Raji (cell line): ENCODE measurements around the gene MSI2.

Experiments used
- POLR2A ChIP-seq: IDR thresholded peaks from 2 replicates; pipeline ENCODE4 v1.6.1; 2011; ENCODE audit warnings: low read depth, low read length, control low read depth; ENCODE audit not compliant: insufficient read depth

The MSI2 gene

DNA sequence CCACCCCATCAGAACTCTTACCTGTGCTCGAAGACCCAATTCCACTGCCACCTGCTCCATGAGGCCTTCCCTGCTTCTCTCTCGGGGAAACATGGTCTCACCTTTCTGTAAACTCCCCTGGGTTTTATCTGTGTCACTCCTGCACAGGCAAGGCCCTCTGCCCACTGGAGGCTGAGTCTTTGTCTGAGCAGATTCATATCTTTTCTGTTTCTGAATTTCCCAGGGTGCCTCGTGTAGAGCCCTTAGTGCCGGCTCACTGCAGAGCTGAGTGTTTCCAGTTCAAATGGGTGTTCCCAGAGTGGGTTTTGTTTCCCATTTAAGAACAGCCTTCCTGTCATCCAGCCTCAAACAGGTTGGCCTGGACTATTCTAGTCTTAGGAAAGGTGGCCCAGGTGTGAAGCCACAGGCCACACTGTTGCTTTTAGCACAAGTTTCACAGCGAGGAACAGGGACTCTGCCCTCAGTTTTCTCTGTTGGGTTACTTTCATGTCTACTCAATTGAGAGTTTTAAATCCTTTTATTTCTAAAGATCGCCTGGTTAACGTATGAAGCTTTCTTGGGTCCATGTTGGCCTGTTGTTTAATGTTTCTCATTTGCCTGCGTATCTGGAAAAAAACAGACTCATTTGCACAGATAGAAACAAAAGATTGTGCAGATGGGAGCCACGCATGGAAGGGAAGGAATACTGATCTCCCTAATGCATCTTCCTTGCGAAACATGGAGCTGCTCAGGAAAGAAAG, 228.7 kb downstream of the MSI2 start:
- no peak for TF ChIP-seq POLR2A

DNA sequence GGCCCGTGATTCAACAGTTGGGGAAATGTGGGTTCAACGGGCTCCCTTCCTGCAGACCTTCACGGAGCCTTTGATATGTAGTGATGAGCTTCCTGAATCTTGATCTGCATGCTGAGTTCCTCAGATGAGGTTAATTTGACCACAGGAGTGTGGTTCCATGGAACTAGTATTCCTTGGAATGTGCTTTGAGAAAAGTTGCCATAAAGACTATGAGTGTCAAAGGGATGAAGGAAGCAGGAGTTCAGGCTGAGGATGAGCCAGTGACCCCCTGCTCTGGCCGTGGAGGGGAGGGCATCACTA, 229.2 kb downstream of the MSI2 start:
- TF ChIP-seq POLR2A: no peak

DNA sequence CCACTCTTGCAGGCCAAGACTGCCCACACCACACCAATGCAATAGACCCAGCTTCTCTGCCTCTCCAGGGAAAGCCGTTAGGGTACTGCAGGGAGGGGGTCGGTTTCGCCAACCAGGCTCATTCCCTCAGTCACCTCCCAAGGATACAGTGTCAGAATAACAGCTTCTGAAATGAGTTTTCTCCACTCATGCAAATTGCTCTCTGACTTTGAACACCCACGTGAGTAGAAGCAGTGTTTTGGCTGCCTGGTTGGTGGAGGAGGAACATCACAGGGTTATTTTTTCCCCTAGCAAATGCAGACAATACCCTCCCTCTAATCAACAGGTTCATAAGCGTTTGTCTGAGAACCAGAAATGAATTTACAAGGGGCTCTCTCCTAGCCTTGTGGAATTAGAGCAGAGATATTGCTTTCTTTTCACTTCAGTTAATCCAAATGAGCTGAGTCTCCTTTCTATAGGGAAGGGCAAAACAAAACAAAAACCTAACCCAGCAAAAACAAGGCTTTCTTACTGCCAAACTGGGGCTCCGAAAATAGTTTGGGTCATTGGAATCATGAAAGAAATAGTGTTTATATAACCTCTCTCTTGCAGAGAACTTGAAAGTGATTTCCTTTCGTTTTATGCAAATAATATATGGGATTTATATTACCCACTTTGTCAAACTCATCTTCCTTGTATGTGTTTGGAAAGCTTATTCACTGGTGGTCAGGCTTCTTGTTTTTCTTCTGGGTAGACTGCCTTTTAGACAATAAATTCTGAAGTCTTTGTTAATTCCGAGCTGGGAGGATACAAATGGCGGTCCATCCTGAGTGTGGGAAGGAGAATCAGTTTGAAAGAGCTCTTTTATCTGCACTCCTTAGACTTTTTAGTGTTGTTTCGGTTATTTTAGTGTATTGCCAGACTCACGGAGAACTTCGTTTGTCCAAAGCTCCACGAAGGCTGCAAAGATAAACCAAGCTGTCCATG, 229.9 kb downstream of the MSI2 start:
- no peak for TF ChIP-seq POLR2A

DNA sequence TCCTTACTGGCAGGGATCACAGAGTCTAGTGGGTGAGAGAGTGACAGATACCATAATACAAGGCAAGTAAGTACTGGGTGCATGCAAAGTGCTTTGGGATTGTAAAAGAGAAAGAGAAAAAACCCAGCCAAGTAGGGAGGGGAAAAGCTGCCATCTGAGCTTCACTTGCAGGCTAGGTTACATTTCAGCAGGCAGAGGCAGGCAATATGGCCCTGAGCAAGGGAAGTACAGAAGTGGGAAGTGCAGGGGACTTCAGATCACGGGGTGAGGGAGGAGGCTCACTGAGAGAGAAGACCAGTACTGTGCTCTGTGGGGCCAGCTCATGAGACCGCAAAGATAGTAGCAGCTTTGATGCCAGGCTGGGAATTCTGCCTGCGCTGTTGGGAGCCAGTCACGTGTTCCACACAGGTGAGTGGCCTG, 230.6 kb downstream of the MSI2 start:
- no peak for TF ChIP-seq POLR2A

DNA sequence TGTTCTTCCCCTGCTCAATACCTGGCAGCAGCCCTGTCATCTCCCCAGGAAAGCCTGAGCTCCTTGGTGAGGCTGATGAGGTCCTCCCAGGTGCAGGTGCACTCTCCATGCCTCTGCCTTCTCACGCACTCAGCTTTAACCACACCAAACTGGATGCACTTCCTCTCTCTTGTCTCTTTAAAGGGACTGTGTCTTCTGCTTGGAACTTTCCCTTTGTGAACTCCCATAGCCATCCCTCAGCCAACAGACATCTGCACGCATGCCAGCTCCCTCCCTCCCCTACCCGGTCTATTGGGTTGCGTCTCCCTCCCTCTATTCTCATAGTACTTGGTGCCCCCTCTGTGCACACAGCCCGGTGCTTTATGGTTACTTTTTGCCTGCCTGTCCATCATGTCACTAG, 231.2 kb downstream of the MSI2 start:
- TF ChIP-seq POLR2A: no peak

DNA sequence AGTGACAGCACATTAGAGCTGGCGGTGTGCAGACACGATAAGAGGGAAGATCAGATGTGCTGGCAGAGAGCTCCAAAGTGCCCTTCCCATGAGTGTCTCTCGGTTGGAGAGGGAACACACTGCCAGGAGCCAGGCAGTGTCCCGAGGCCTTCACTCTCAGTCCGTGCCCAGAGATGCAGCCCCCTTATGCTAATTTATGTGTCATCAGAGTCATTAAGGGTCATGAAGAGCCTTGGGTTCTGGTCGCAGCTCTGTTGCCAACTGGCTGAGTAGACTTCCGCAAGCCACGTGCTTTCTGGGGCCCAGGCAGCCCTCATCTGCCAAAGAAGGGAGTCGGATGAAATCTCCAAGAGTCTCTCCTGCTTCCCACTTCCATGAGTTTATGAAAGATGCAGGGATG, 232.5 kb downstream of the MSI2 start:
- TF ChIP-seq POLR2A: no peak

DNA sequence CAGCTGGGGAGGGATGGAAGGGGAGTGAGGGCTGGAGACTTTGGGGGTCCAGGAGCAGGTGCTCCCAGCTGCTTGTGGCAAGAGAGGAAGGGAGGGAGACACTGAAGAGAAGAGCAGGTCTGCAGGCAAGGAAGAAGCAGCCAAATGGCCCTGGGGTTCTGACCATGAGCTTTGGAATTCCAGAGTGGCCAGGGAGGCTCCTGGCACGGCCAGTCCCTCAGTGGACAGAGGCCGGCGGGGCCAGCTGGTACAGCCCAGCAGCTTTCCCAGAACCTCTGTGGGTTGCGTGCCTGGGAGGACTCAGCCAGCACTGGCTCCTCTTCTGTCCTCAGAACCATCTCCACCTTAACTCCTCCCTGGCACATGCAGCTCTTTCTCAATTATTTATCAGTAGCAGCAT, 233.0 kb downstream of the MSI2 start:
- no peak for TF ChIP-seq POLR2A

DNA sequence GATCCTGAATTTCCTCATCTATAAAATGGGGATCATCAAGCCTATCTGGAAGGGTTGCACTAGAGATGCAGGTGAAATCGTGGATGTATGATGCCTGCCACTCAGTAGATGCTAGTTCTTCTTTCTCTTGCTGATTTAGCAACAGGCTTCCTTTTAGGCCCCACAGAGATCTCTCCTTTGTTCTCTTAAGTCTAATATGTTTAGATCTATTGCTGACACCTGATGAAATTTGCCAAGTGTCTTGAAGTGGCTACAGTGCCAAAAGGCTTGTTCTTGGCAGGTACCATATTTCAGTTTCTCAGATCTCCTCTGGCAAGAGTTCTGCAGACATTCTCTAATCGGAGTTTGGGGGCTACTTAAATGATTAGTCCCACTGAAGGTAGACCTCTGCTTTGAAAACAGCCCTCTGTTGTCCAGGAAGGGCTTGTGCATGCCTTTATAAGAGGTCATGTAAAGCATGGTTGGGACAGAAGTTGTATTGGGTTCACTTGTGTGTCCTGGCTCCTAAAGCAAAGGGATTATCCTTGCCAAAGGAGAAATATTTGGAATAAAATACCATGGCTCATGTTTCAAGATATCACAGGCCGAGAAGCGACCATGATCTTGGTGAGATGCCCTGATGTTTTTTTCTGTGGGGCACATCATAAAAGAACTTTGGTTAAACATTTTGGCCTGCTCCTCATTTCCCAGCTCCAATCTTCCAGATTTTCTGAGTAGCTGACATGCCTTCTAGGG, 234.0 kb downstream of the MSI2 start:
- TF ChIP-seq POLR2A: no peak

DNA sequence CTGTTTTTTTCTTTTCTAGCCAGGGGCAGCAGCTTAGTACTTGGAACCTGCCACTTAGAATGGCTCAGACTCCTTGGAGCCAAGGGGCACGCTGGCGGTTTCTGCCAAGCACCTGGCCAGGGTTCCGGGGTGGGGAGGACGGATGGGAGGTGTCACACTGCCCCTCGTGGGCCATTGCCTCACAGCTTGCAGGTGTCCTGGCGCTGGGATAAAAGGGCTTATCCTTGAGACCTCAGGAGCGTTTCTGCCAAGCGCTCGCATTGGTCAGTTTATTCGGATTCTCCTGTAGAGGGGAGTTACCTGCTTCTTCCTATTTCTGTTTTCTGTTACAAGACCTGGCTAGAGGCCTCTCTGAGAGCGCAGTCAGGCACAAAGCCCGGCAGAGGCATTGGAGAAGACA, 234.6 kb downstream of the MSI2 start:
- TF ChIP-seq POLR2A: no peak

DNA sequence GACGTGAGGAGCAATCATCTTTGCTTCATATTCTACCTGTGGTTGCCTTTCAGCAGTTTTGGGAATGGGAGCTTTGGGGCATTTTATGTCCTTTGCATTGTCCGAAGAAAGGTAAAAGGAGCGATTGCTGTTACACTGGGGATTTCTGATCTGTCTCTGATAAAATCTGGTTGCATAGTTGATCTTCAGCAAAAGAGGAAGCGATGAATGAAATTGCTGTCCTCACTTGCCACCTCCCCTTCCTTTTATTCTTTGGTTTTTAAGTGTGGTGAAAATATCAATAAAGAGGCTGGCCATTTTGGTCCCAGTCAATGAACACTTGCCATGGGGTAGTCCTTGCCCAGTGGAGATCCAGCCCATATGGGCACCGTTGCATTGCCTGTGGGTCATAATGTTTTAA, 236.8 kb downstream of the MSI2 start:
- no peak for TF ChIP-seq POLR2A

DNA sequence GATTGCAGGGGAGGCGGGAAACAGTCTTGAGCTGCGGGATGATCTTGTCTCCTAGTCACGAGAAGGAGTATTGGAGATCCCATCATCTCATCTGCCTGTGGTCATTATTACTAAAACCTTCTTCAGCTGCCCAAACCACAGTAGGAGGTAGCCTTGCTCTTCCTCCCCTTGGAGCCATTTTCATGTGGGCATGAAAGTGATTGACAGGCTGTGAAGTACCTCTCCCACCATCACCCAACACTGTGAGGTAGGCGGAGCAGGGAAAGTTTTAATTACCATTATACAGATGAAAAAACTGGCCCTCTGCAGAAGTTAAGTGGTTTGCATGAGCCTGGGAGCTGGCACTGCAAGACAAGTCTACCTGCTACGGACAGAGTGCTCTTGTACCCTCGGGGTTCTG, 237.3 kb downstream of the MSI2 start:
- no peak for TF ChIP-seq POLR2A

DNA sequence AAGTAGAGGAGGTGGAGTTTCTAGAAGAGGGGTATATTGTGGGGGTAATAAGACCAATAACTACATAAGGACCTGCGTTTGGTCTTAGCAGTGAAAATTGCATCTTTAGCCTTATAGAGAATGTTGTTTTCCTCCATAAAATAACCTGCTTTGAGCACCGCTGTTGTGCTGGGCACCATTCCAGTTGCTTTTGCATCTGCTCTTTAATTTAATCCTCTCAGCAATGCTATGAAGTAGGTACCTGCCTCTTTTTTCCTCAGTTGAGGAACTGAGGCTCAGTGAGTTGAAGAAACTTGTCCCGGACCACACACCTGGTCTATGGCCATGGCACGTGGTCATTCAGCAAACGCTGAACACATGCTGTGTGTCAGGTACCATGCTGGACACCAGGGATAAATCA, 238.1 kb downstream of the MSI2 start:
- TF ChIP-seq POLR2A: no peak

DNA sequence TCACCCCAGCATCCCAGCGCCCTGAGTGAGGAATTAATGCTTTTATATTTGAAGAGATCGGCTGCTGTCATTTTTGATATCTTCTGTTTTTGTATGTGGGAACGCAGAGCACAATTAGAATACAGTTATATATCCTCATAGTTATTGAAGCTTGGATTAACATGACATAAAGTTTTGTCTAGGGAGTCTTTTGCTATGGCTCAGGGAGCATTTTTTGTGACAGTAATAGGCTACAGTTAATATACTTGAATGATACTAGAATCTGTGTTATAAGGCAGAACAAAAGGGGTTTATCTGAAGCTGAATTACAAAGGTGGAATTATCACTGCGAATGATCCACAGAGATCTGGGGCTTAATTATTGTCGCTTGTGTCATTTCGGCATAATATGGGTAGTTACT, 239.4 kb downstream of the MSI2 start:
- TF ChIP-seq POLR2A: no peak

DNA sequence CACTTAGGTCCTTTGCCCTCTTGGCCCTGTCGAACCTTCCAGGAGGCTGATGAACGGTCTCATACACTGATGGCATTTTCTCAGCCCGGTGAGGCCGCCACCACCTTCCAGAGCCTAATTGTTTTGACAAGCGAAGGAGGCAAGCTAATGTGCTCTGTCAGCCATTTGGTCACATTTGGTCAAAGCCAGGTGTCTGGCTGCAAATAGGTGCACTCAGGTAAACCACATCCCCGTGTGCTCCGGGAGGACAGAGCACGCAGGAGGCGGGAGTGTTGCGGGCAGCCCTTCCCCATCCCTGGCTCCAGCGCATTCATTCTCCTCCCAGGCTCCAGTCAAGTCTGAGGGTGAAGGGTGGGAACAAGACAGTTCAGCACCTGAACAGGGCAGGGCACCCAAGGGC, 240.1 kb downstream of the MSI2 start:
- no peak for TF ChIP-seq POLR2A

DNA sequence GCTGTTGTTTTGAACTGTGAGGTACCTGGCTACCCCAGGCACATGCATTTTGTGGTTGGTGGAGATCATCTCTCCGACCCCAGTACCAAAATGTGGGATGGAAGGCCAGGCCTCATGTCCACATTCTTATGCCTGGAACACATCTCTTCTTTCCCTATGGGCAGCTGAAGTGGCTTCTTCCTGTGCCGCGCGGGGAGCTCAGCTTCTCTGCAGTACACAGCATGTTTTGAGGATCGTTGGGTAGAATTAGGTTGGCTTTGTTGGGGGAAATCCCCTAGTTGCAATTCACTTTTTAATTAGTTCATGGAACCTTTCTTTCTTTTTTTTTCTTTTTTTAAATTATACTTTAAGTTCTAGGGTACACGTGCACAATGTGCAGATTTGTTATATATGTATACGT, 242.1 kb downstream of the MSI2 start:
- no peak for TF ChIP-seq POLR2A

DNA sequence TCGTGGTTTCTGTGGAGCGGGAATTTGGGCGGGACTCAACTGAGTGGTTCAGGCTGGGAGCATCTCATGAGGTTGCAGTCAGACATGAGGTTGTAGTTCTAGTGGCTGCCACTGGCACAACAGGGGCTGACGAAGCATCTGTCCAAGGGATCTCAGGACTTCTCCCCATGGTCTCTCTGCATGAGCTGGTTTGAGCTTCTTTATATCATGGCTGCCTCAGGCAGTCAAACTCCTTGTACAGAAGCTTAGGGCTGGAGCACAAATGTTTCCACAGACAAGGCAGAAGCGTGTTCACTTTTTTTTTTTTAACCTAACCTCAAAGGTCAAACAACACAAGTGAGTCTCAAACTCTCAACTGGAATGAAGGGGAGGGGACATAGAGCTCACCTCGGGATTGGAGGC, 243.3 kb downstream of the MSI2 start:
- no peak for TF ChIP-seq POLR2A
